IMR-90 (cell line): ENCODE results near the gene SRRM3. TPM values are rescaled to one million over a fixed set of nuclear protein-coding genes. Genes with fewer than 3 reads are reported as not detected.

ENCODE experiments used
- ATAC-seq: fragments of 200-7000 bp; cut with Tn5 transposase; 2 replicates; pipeline ENCODE4 v1.9.1; 2020; ENCODE audit warnings: low read depth, mild to moderate bottlenecking, moderate library complexity
- BruUV-seq: library from RNA; stranded (reverse); fragments of 400-500 nt; replicated peaks from 2 replicates; lab custom pipeline; 2021; lab: Mats Ljungman, UMichigan
- CTCF ChIA-PET: fragments of 300-600 bp; formaldehyde crosslinking; extraction: SDS; loops from one replicate; lab custom pipeline; 2021; ENCODE audit warnings: antibody characterized with exemption; lab: Yijun Ruan, JAX
- POLR2A ChIA-PET: fragments of 300-600 bp; sonication (Branson Sonifier 250); formaldehyde crosslinking; loops from one replicate; lab custom pipeline; 2022; ENCODE audit warnings: antibody characterized with exemption; ENCODE audit not compliant: unreplicated experiment; lab: Charles Lee
- DNase-seq: peaks from one replicate; pipeline ENCODE4 v3.0.0; 2013
- H2AFZ ChIP-seq: replicated peaks from 2 replicates; pipeline ENCODE3; 2013; ENCODE audit warnings: low read length, mild to moderate bottlenecking; ENCODE audit not compliant: poor library complexity
- H2AK5ac ChIP-seq: 2 replicates; pipeline ENCODE4 v1.6.1; 2013; ENCODE audit warnings: low read depth, low read length, inconsistent platforms
- H2AK9ac ChIP-seq: replicated peaks from 2 replicates; pipeline ENCODE3; 2013; ENCODE audit warnings: mild to moderate bottlenecking, low read depth, low read length, moderate library complexity; ENCODE audit not compliant: poor library complexity
- H2BK120ac ChIP-seq: 2 replicates; pipeline ENCODE4 v1.6.1; 2013; ENCODE audit warnings: low read depth, low read length, inconsistent platforms
- H2BK15ac ChIP-seq: 3 replicates; pipeline ENCODE4 v1.6.1; 2013; ENCODE audit warnings: low read depth, low read length, inconsistent platforms
- H2BK20ac ChIP-seq: 2 replicates; pipeline ENCODE4 v1.6.1; 2013; ENCODE audit warnings: low read depth, mild to moderate bottlenecking, inconsistent platforms, low read length, moderate library complexity
- H2BK5ac ChIP-seq: 2 replicates; pipeline ENCODE4 v1.6.1; 2013; ENCODE audit warnings: mild to moderate bottlenecking, low read depth, low read length, inconsistent platforms; ENCODE audit not compliant: poor library complexity, severe bottlenecking
- H3K14ac ChIP-seq: replicated peaks from 2 replicates; pipeline ENCODE4 v1.6.1; 2013; ENCODE audit warnings: low read depth, low read length, inconsistent platforms
- H3K18ac ChIP-seq: 2 replicates; pipeline ENCODE4 v1.6.1; 2013; ENCODE audit warnings: low read depth, low read length, control low read depth
- H3K23ac ChIP-seq: 2 replicates; pipeline ENCODE4 v1.6.1; 2013; ENCODE audit warnings: low read depth, low read length, inconsistent platforms
- H3K27ac ChIP-seq: 2 replicates; pipeline ENCODE4 v1.5.1; 2013; ENCODE audit warnings: mild to moderate bottlenecking, control low read depth, low read length; ENCODE audit not compliant: insufficient read depth
- H3K27me3 ChIP-seq: 2 replicates; pipeline ENCODE4 v1.6.1; 2013; ENCODE audit warnings: low read length; ENCODE audit not compliant: control insufficient read depth, insufficient read depth
- H3K36me3 ChIP-seq: 2 replicates; pipeline ENCODE4 v1.6.1; 2013; ENCODE audit warnings: low read length, mixed read lengths; ENCODE audit not compliant: control insufficient read depth, insufficient read depth
- H3K4ac ChIP-seq: 2 replicates; pipeline ENCODE4 v1.6.1; 2013; ENCODE audit warnings: low read depth, low read length, inconsistent platforms
- H3K4me1 ChIP-seq: 2 replicates; pipeline ENCODE4 v1.6.1; 2013; ENCODE audit warnings: low read length, mixed read lengths; ENCODE audit not compliant: control insufficient read depth, insufficient read depth
- H3K4me2 ChIP-seq: 2 replicates; pipeline ENCODE4 v1.6.1; 2013; ENCODE audit warnings: low read depth, mild to moderate bottlenecking, control low read depth, low read length, moderate library complexity
- H3K4me3 ChIP-seq: 2 replicates; pipeline ENCODE4 v1.5.1; 2013; ENCODE audit warnings: low read depth, mild to moderate bottlenecking, control low read depth, low read length, moderate library complexity; ENCODE audit not compliant: insufficient read depth
- H3K56ac ChIP-seq: 2 replicates; pipeline ENCODE4 v1.6.1; 2013; ENCODE audit warnings: low read length, inconsistent platforms; ENCODE audit not compliant: insufficient read depth; ENCODE audit errors: extremely low read depth
- H3K79me1 ChIP-seq, 2 experiments: 2 replicates each; pipeline ENCODE4 v1.6.1; 2013; ENCODE audit warnings: low read length in 2 of 2, inconsistent platforms in 1 of 2, low read depth in 1 of 2
- H3K9ac ChIP-seq: 2 replicates; pipeline ENCODE4 v1.6.1; 2013; ENCODE audit warnings: low read depth, low read length, control low read depth
- H3K9me1 ChIP-seq: 2 replicates; pipeline ENCODE4 v1.6.1; 2013; ENCODE audit warnings: low read length, inconsistent platforms; ENCODE audit not compliant: insufficient read depth
- H3K9me3 ChIP-seq: 2 replicates; pipeline ENCODE4 v1.6.1; 2013; ENCODE audit warnings: low read length; ENCODE audit not compliant: control insufficient read depth, insufficient read depth
- H4K20me1 ChIP-seq: 2 replicates; pipeline ENCODE4 v1.6.1; 2013; ENCODE audit warnings: low read length, inconsistent platforms; ENCODE audit not compliant: insufficient read depth
- H4K5ac ChIP-seq: 2 replicates; pipeline ENCODE4 v1.6.1; 2013; ENCODE audit warnings: mild to moderate bottlenecking, low read depth, low read length, control low read depth
- H4K8ac ChIP-seq, 2 experiments: 2 replicates each; pipeline ENCODE4 v1.6.1; 2013; ENCODE audit warnings: low read depth in 2 of 2, low read length in 2 of 2, control low read depth in 1 of 2, inconsistent platforms in 1 of 2
- H4K91ac ChIP-seq: 2 replicates; pipeline ENCODE4 v1.6.1; 2013; ENCODE audit warnings: low read depth, low read length, inconsistent platforms; ENCODE audit not compliant: insufficient read depth
- CHD1 ChIP-seq: IDR thresholded peaks from 2 replicates; pipeline ENCODE4 v1.6.1; 2012; ENCODE audit warnings: low read depth, low read length, improper control_type of control experiment
- MAZ ChIP-seq: IDR thresholded peaks from 2 replicates; pipeline ENCODE4 v1.6.1; 2012; ENCODE audit warnings: low read depth, mild to moderate bottlenecking, low read length, improper control_type of control experiment, moderate library complexity, borderline replicate concordance
- POLR2A ChIP-seq: IDR thresholded peaks from 2 replicates; pipeline ENCODE4 v1.6.1; 2012; ENCODE audit warnings: mild to moderate bottlenecking, low read depth, low read length
- SMC3 ChIP-seq: fragments of 150-350 bp; IDR thresholded peaks from 2 replicates; pipeline ENCODE4 v1.6.1; 2016; ENCODE audit warnings: low read depth, mild to moderate bottlenecking, antibody characterized with exemption, low read length, moderate library complexity
- WGBS, 2 experiments: methylation state at CpG; one replicate each; pipeline versions ENCODE4 v1.1.5 to v1.1.7; 2013; ENCODE audit warnings: missing lambda C conversion rate in 2 of 2; ENCODE audit not compliant: insufficient read length in 1 of 2; ENCODE audit errors: extremely low coverage in 2 of 2; 5-methylcytosine and 5-hydroxymethylcytosine counted together
- dilution Hi-C: fragments of 300-500 bp; cut with HindIII; formaldehyde crosslinking; loops from one replicate; pipeline ENCODE4 v1.14.3; 2018; ENCODE audit warnings: low sequenced_read_pairs; ENCODE audit not compliant: unreplicated experiment
- in situ Hi-C: fragments of 300-500 bp; cut with MboI; formaldehyde crosslinking; loops from 3 replicates; pipeline ENCODE4 v1.14.3; 2019; ENCODE audit warnings: low sequenced_read_pairs, inconsistent platforms, mixed read lengths
- intact Hi-C: fragments of 100-400 bp; cut with micrococcal nuclease; formaldehyde crosslinking; loops from 2 replicates; pipeline ENCODE4 v1.10.0; 2022
- polyA plus RNA-seq, 3 experiments: library from polyadenylated mRNA; depleted of rRNA; stranded (reverse); fragments of >200 nt; gene quantifications; 2 replicates each; pipeline ENCODE4 v1.2.3, GENCODE V29; 2012; ENCODE audit warnings: low replicate concordance in 1 of 3
- total RNA-seq: library from RNA; depleted of rRNA; stranded (reverse); fragments of >200 nt; gene quantifications from 2 replicates; pipeline ENCODE4 v1.2.3, GENCODE V29; 2012

Gene SRRM3
- total and polyA plus RNA-seq, 2 of the 4 experiments (the other 2 are of a cell fraction): 0.18 to 2.5 TPM

- Histone ChIP-seq H4K8ac (no peak overlapping the region), H3K14ac (no peak overlapping the region), H3K36me3 (no peaks in the 10 kb centered on the region), H3K18ac (no peak overlapping the region), H4K91ac (no peak overlapping the region), H3K56ac (no peak overlapping the region), H3K79me1 (no peaks in the 10 kb centered on the region), H3K9me3 (no peaks in the 10 kb centered on the region), H3K4ac (no peak overlapping the region), H2AFZ (no peak overlapping the region), H3K4me3 (no peak overlapping the region), H3K9me1 (no peaks in the 10 kb centered on the region), H2BK5ac (no peak overlapping the region), H3K23ac (no peak overlapping the region), H2BK20ac (no peak overlapping the region), H4K5ac (no peak overlapping the region), H3K27me3 (peaks cover 38% of the 10 kb centered on the region), H3K9ac (no peak overlapping the region), H3K4me1 (peaks cover 2% of the 10 kb centered on the region; the same call in 1 of the 2 replicates), H2BK15ac (no peak overlapping the region), H2AK9ac (no peak overlapping the region), H2BK120ac (no peak overlapping the region), H2AK5ac (no peak overlapping the region), H4K20me1 (no peaks in the 10 kb centered on the region; the same call in 1 of the 2 replicates), H3K27ac (no peak overlapping the region), H3K4me2 (no peak overlapping the region)
- BruUV-seq: no TSS peak
- CTCF ChIA-PET: no interaction called here
- POLR2A ChIA-PET: no interaction called here
- DNase-seq (no peak), ATAC-seq (no peak)
- in situ Hi-C loops (no loop called here), intact Hi-C loops (loop anchor here (2.0 kb wide), 1 partner anchor 51 kb away; no protein-coding TSS in a partner anchor), dilution Hi-C loops (no loop called here)
- no peak for TF ChIP-seq CHD1
- no peak for TF ChIP-seq SMC3
- TF ChIP-seq POLR2A: no peak
- TF ChIP-seq MAZ: no peak
- no CpG with 5 or more reads among the region's 6 CpGs for WGBS, 2 experiments
These were observed 16.4 kb downstream of the SRRM3 start for GRCh38 chr7:76217942-76218566.
